Heart left ventricle (tissue), 16 donors: ENCODE results near the gene HERC3. TPM values are rescaled to one million over a fixed set of nuclear protein-coding genes. Genes with fewer than 3 reads are reported as not detected.

Experiments used
- ATAC-seq, 4 donors: fragments of 200-7000 bp; cut with Tn5 transposase; one replicate each; pipeline ENCODE4 v1.9.1; 2020 to 2022; ENCODE audit warnings: moderate library complexity in 4 of 4, mild to moderate bottlenecking in 3 of 4, moderate number of reproducible peaks in 1 of 4
- DNase-seq, 5 donors: peaks; one replicate each; pipeline ENCODE4 v3.0.0-alpha.2; 2020
- H3K27ac ChIP-seq, 12 donors: fragments of 200-600 bp; sonication (generic) in 4 of 12; one replicate each; pipeline versions ENCODE4 v1.5.0 to v1.8.0; 2016 to 2022; ENCODE audit warnings: mild to moderate bottlenecking in 2 of 12
- H3K27me3 ChIP-seq, 9 donors: fragments of 200-600 bp; sonication (generic) in 2 of 9; one replicate each; pipeline versions ENCODE4 v1.5.1 to v1.8.0; 2016 to 2022; ENCODE audit warnings: mild to moderate bottlenecking in 3 of 9
- H3K36me3 ChIP-seq, 9 donors: fragments of 200-600 bp; sonication (generic) in 2 of 9; one replicate each; pipeline versions ENCODE4 v1.5.0 to v1.8.0; 2018 to 2022; ENCODE audit warnings: mild to moderate bottlenecking in 2 of 9
- H3K4me1 ChIP-seq, 12 donors: fragments of 200-600 bp; sonication (generic) in 4 of 12; one replicate each; pipeline versions ENCODE4 v1.5.0 to v1.8.0; 2016 to 2022; ENCODE audit warnings: mild to moderate bottlenecking in 3 of 12
- H3K4me3 ChIP-seq, 12 donors: fragments of 200-600 bp; sonication (generic) in 4 of 12; one replicate each; pipeline versions ENCODE4 v1.5.0 to v1.8.0; 2017 to 2022; ENCODE audit warnings: mild to moderate bottlenecking in 9 of 12, moderate library complexity in 4 of 12
- H3K9me3 ChIP-seq, 12 donors: fragments of 200-600 bp; sonication (generic) in 4 of 12; one replicate each; pipeline versions ENCODE4 v1.5.0 to v1.8.0; 2016 to 2022; ENCODE audit warnings: mild to moderate bottlenecking in 1 of 12
- POLR2A ChIP-seq, 2 donors: fragments of 450-650 bp; IDR thresholded peaks; one replicate each; pipeline ENCODE4 v1.6.1; 2017; ENCODE audit warnings: antibody characterized with exemption in 2 of 2, mild to moderate bottlenecking in 2 of 2, moderate library complexity in 2 of 2
- WGBS, 4 donors: extraction: QIAGEN DNeasy Blood & Tissue Kit in 2 of 4; methylation state at CpG; one replicate each; pipeline versions ENCODE4 v1.1.5 to v1.1.7; 2013 to 2018; 5-methylcytosine and 5-hydroxymethylcytosine counted together
- intact Hi-C, 10 donors: fragments of 100-400 bp; cut with DNase I; formaldehyde crosslinking; loops; one replicate each; pipeline versions ENCODE4 v1.11.1 to v1.14.2; 2022
- polyA plus RNA-seq, 2 donors: library from polyadenylated mRNA; stranded (reverse); fragments of 200-250 nt; gene quantifications; one replicate each; pipeline ENCODE4 v1.2.3, GENCODE V29; 2013
- total RNA-seq, 9 donors: library from RNA; depleted of rRNA in 2 of 9; stranded (reverse); fragments of >200 nt in 2 of 9; fragmentation: NEBNext Ultra II Directional in 3 of 9; extraction: Animal tissue kit (Norgen Biotek cat#: 25700) in 3 of 9; gene quantifications; one replicate each; pipeline versions ENCODE4 v1.1.0 to v1.2.4, GENCODE V29; 2016 to 2023
- TF ChIP-seq, protein P1 (sequence below), 12 donors: fragments of 200-600 bp; sonication (generic) in 4 of 12; IDR thresholded peaks; one replicate each; pipeline versions ENCODE4 v1.5.0 to v1.8.0; 2018 to 2022; ENCODE audit warnings: antibody characterized with exemption in 12 of 12, mild to moderate bottlenecking in 5 of 12
- donor health status: ischemic (EF 13 %, LVEDD 7.1; RV severe dilation, severe dysfunction).
- donor health status: healthy with polysubstance abuse.
- donor health status: DM: no; HTN: yes; CAD: no.
- donor health status: DM: no; HTN: no; CAD: no.
- donor health status: ischemic (EF 25% LVEDD 6.9; RV normal size, moderate dysfunction).
- donor health status: ischemic (EF 25% LVEDD 5.7; RV mildly dilated, moderate dysfunction).
- donor health status: healthy.
- donor health status: DM: yes; HTN: yes; CAD: no.
- donor health status: ischemic (EF 35%, LVEDD 5.7; RV mildly dilated, moderate dysfunction).
- donor health status: nonischemic (EF 11% LVEDD 7.7; RV severe dilation, severe dysfunction).
- donor health status: DM: yes; HTN: yes; CAD: no.
- donor health status: PGD.
- donor health status: ischemic (EF 29% LVEDD 5.4; RV normal size, mild dysfunction).
- donor health status: nonischemic (EF 23%, LVEDD 6.1; RV moderate dilation, normal function).

HERC3 gene
- total and polyA plus RNA-seq, 11 donors, result 10.4 to 66.6 (median 48.4) TPM

DNA sequence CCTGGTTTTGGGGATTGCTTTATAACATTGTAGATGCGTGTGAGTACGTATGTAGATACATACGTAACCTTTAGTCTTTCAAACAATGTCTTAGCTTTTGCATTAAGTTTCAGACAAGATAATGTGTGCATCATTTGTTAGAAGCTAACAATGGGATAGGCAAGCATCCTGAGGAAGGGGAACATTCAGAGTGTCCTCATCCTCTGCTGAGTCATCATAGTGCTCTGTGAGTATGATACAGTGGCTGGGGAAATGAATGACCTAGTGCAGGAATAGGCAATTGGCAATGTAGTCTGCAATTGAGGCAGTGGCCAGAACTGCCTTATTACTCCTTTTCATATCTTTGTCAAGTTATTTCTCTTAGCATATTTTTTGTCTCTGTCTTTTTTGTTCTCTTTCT is 98.1 kb downstream of the HERC3 start:
- TF ChIP-seq, protein P1, sequence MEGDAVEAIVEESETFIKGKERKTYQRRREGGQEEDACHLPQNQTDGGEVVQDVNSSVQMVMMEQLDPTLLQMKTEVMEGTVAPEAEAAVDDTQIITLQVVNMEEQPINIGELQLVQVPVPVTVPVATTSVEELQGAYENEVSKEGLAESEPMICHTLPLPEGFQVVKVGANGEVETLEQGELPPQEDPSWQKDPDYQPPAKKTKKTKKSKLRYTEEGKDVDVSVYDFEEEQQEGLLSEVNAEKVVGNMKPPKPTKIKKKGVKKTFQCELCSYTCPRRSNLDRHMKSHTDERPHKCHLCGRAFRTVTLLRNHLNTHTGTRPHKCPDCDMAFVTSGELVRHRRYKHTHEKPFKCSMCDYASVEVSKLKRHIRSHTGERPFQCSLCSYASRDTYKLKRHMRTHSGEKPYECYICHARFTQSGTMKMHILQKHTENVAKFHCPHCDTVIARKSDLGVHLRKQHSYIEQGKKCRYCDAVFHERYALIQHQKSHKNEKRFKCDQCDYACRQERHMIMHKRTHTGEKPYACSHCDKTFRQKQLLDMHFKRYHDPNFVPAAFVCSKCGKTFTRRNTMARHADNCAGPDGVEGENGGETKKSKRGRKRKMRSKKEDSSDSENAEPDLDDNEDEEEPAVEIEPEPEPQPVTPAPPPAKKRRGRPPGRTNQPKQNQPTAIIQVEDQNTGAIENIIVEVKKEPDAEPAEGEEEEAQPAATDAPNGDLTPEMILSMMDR (IDR thresholded peaks at IDR 0.05), result no peak
- TF ChIP-seq POLR2A (IDR thresholded peaks at IDR 0.05), result no peak
- intact Hi-C loops, result no loop called here
- Histone ChIP-seq H3K9me3 (no peaks in the 10 kb centered on the region), H3K27ac (no peak overlapping the region), H3K4me1 (peaks cover 0 to 12% (median 5%) of the 10 kb centered on the region in 12 donors), H3K36me3 (peaks cover 0 to 79% (median 56%) of the 10 kb centered on the region in 9 donors), H3K27me3 (no peaks in the 10 kb centered on the region), H3K4me3 (no peak overlapping the region)
- DNase-seq (no peak), ATAC-seq (peak in 3 of 4 donors; percentile 68 to 92 (median 82))
- WGBS, 4 donors, result 73 to 95% (median 94%) methylated on average over 3 of the region's 3 CpGs

DNA sequence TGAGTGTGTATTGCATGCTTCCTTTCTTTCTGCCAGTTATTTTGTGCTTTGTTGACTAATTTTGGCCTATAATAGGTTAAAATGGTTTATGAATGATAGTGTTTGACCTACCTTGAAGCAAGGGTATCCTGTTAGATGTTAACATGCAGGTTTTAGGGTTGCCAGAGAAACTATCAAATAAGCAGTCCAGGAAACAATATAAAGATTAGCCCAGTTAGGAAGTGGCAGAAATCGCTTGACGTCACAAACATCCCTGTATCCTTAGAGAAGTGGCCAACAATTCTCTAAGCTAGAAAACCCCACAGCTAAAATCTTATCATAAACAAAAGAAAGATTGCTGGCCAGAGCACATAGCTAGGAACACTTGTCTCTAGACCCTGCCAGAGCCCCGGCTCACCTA is 101.5 kb downstream of the HERC3 start:
- Histone ChIP-seq H3K4me3 (no peak overlapping the region), H3K9me3 (no peaks in the 10 kb centered on the region), H3K27ac (peak overlapping the region in 1 of 12 donors; percentile 18), H3K4me1 (peaks cover 0 to 15% (median 7%) of the 10 kb centered on the region in 12 donors), H3K36me3 (peaks cover 0 to 64% (median 40%) of the 10 kb centered on the region in 9 donors), H3K27me3 (no peaks in the 10 kb centered on the region)
- no peak for DNase-seq
- intact Hi-C loops, result no loop called here
- TF ChIP-seq, protein P1 (IDR thresholded peaks at IDR 0.05), result no peak
- no peak for TF ChIP-seq POLR2A (IDR thresholded peaks at IDR 0.05)
- ATAC-seq, result peak in 3 of 4 donors; percentile 2 to 29 (median 18)
- 51 to 63% (median 57%) methylated on average over 3 of the region's 3 CpGs for WGBS, 4 donors

DNA sequence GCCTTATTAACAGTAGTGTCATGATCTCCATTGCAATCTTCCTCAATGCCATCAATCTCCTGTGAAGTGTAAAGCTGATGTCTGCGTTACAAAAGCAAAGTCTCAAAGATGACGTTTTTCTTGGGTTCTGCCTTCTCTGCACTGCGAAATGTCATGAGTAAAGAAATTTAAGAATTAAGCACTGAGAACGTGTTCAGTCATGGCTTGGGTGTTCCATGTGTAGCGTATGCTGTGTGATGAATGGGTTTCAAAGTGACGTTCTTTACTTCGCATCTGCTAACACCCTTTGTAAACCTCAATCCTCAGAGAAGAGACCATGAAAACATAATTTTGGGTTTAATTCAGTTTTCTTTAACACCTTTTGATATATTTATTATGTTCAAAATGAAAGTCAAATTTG is 104.3 kb downstream of the HERC3 start:
- Histone ChIP-seq H3K4me1 (peaks cover 0 to 15% (median 6%) of the 10 kb centered on the region in 12 donors), H3K9me3 (no peaks in the 10 kb centered on the region), H3K27me3 (no peaks in the 10 kb centered on the region), H3K36me3 (peaks cover 0 to 45% (median 17%) of the 10 kb centered on the region in 9 donors), H3K27ac (peak overlapping the region in 4 of 12 donors; percentile 74 to 83 (median 82)), H3K4me3 (peak overlapping the region in 9 of 12 donors; percentile 60 to 86 (median 72))
- no peak for TF ChIP-seq POLR2A (IDR thresholded peaks at IDR 0.05)
- TF ChIP-seq, protein P1 (IDR thresholded peaks at IDR 0.05), result no peak
- ATAC-seq, result no peak
- intact Hi-C loops, result no loop called here
- no peak for DNase-seq
- WGBS, 4 donors, result 67 to 72% (median 70%) methylated on average over 7 of the region's 7 CpGs

DNA sequence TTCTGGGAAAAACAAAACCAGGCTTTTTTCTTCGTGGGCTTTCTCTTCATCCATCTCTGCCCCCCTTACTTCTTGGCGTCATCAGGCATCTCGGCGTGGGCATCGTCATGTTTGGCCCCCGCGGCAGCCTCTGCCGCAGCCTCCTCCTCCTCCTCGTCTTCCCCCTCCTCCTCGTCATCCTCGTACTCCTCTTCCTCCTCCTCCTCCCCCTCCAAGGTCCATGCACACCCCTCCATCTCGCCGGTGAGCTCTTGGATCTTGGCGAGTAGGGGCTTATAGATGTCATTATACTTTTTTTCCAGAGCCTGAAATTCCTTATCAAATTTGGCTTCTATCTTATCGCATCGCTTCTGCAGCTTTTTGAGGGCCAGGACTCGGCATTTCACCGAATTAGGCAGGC is 104.9 kb downstream of the HERC3 start:
- 46 to 53% (median 50%) methylated on average over 18 of the region's 18 CpGs for WGBS, 4 donors
- no peaks in the 10 kb centered on the region for H3K9me3 ChIP-seq
- peak overlapping the region in 11 of 12 donors; percentile 52 to 83 (median 75) for H3K27ac ChIP-seq
- DNase-seq (peak in 3 of 5 donors; percentile 17 to 29 (median 28)), ATAC-seq (peak in 3 of 4 donors; percentile 41 to 57 (median 52))
- peaks cover 0 to 45% (median 17%) of the 10 kb centered on the region in 9 donors for H3K36me3 ChIP-seq
- peak overlapping the region; percentile 42 to 86 (median 70) for H3K4me3 ChIP-seq
- no peak for TF ChIP-seq POLR2A (IDR thresholded peaks at IDR 0.05)
- TF ChIP-seq, protein P1 (IDR thresholded peaks at IDR 0.05), result no peak
- peaks cover 0 to 15% (median 6%) of the 10 kb centered on the region in 12 donors for H3K4me1 ChIP-seq
- intact Hi-C loops, result no loop called here
- H3K27me3 ChIP-seq, result no peaks in the 10 kb centered on the region
